Esophagus (tissue), 2 donors: ENCODE measurements around the gene BMERB1. TPM values are rescaled to one million over a fixed set of nuclear protein-coding genes. Genes with fewer than 3 reads are reported as not detected.

ENCODE experiments used
- H3K27ac ChIP-seq, 2 donors: one replicate each; pipeline ENCODE4 v1.5.1; 2013; ENCODE audit warnings: low read depth in 2 of 2, mild to moderate bottlenecking in 2 of 2, inconsistent platforms in 1 of 2, low read length in 1 of 2, moderate library complexity in 1 of 2
- H3K27me3 ChIP-seq, 2 donors: one replicate each; pipeline ENCODE4 v1.6.1; 2013; ENCODE audit warnings: low read length in 2 of 2, control low read depth in 1 of 2, mild to moderate bottlenecking in 1 of 2; ENCODE audit not compliant: insufficient read depth in 2 of 2, control insufficient read depth in 1 of 2
- H3K36me3 ChIP-seq, 2 donors: one replicate each; pipeline ENCODE4 v1.6.1; 2013; ENCODE audit warnings: low read length in 1 of 2; ENCODE audit not compliant: control insufficient read depth in 2 of 2, insufficient read depth in 2 of 2
- H3K4me1 ChIP-seq, 2 donors: one replicate each; pipeline ENCODE4 v1.6.1; 2013; ENCODE audit warnings: low read length in 1 of 2; ENCODE audit not compliant: control insufficient read depth in 2 of 2, insufficient read depth in 2 of 2
- H3K4me3 ChIP-seq, 2 donors: one replicate each; pipeline ENCODE4 v1.5.1; 2013; ENCODE audit warnings: low read length in 2 of 2, mild to moderate bottlenecking in 2 of 2, low read depth in 1 of 2, moderate library complexity in 1 of 2
- H3K9me3 ChIP-seq, 2 donors: one replicate each; pipeline ENCODE4 v1.6.1; 2013; ENCODE audit warnings: mild to moderate bottlenecking in 2 of 2, low read depth in 1 of 2, low read length in 1 of 2, moderate library complexity in 1 of 2; ENCODE audit not compliant: control insufficient read depth in 2 of 2, insufficient read depth in 1 of 2
- WGBS, 2 donors: extraction: QIAGEN DNeasy Blood & Tissue Kit; methylation state at CpG; one replicate each; pipeline ENCODE4 v1.1.7; 2013; 5-methylcytosine and 5-hydroxymethylcytosine counted together
- polyA plus RNA-seq, 2 donors: library from polyadenylated mRNA; stranded (reverse); fragments of 200-250 nt; gene quantifications; one replicate each; pipeline ENCODE4 v1.2.3, GENCODE V29; 2013
- donor health status: healthy with polysubstance abuse.
- donor health status: Bipolar disorder and iron deficiency.

Gene BMERB1
- polyA plus RNA-seq, 2 donors = 2.4 to 9.5 TPM

GRCh38 chr16:15506441-15506840, 72.1 kb downstream of the BMERB1 start:
- no peaks in the 10 kb centered on the region for H3K36me3 ChIP-seq
- H3K9me3 ChIP-seq = no peaks in the 10 kb centered on the region
- no peaks in the 10 kb centered on the region for H3K4me1 ChIP-seq
- H3K27me3 ChIP-seq = no peaks in the 10 kb centered on the region
- H3K4me3 ChIP-seq = no peak overlapping the region
- no peak overlapping the region for H3K27ac ChIP-seq
- WGBS, 2 donors = 81 to 86% methylated on average over 4 of the region's 4 CpGs

DNA sequence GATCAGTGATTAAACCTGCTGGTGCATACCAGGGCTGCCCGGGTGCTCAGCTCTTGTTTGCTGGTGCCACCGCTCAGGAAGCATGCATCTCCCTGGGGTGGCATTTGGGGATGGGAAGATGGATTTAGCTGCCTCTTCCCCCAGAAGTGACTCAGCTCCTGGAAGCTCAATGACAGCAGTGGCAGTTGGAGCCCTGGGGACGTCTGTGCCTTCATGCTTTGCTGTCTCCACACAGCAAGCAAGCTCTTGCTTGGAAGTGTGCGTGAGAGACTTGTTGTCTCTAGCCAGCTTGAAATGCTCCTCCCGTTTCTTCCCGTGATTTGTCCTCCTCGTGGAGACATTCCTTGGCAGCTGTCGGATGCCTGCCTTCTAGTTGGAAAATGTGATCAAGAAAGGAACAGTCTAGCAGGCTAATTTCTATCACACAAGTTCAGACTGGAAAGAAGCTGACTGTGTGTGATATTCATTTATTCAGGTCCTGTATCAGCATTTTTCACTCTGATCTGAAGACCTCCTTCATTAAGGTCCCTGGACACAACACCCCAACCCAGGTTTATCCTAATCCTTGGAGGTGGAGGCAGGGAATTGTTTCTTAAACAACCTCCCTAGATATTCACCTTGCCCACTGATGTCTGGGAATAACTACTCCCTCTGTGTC, 73.0 kb downstream of the BMERB1 start:
- no peaks in the 10 kb centered on the region for H3K36me3 ChIP-seq
- no peak overlapping the region for H3K4me3 ChIP-seq
- no peaks in the 10 kb centered on the region for H3K4me1 ChIP-seq
- 21 to 29% methylated on average over 8 of the region's 8 CpGs for WGBS, 2 donors
- no peaks in the 10 kb centered on the region for H3K27me3 ChIP-seq
- H3K9me3 ChIP-seq = no peaks in the 10 kb centered on the region
- H3K27ac ChIP-seq = no peak overlapping the region

DNA sequence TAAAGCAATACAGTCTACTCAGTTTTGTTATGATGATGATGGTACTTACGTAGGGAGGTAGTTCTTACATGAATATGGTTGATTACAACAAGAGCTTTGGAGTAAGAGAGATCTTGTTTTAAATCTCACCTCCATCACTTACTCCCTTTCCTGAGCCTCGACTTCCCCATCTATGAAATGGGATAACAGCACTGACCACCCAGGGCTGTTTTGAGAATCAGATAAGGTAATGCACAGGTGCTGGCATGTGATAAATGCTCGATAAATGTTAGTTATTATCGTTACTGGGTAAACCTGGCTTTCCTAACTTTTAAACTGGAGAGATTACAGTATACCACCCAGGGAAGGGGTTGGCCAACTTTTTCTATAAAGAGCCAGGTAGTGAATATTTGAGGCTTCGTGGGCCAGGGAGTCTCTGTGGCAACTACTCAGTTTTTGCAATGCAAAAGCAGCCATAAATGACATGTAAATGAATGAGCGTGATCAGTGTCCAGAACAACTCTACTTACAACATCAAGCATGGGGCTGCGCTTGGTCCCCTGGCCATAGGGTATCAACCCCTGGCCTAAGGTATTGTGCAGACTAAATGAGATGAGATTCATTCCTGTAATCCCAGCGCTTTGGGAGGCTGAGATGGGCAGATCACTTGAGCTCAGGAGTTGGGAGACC, 73.7 kb downstream of the BMERB1 start:
- Histone ChIP-seq H3K27me3 (no peaks in the 10 kb centered on the region), H3K4me3 (no peak overlapping the region), H3K4me1 (no peaks in the 10 kb centered on the region), H3K36me3 (no peaks in the 10 kb centered on the region), H3K9me3 (no peaks in the 10 kb centered on the region), H3K27ac (no peak overlapping the region)
- WGBS, 2 donors = 87 to 90% methylated on average over 8 of the region's 8 CpGs

GRCh38 chr16:15509051-15509592, 74.7 kb downstream of the BMERB1 start:
- 68 to 70% methylated on average over 14 of the region's 14 CpGs for WGBS, 2 donors
- Histone ChIP-seq H3K36me3 (no peaks in the 10 kb centered on the region), H3K9me3 (no peaks in the 10 kb centered on the region), H3K27me3 (no peaks in the 10 kb centered on the region), H3K27ac (no peak overlapping the region), H3K4me3 (no peak overlapping the region), H3K4me1 (no peaks in the 10 kb centered on the region)

DNA sequence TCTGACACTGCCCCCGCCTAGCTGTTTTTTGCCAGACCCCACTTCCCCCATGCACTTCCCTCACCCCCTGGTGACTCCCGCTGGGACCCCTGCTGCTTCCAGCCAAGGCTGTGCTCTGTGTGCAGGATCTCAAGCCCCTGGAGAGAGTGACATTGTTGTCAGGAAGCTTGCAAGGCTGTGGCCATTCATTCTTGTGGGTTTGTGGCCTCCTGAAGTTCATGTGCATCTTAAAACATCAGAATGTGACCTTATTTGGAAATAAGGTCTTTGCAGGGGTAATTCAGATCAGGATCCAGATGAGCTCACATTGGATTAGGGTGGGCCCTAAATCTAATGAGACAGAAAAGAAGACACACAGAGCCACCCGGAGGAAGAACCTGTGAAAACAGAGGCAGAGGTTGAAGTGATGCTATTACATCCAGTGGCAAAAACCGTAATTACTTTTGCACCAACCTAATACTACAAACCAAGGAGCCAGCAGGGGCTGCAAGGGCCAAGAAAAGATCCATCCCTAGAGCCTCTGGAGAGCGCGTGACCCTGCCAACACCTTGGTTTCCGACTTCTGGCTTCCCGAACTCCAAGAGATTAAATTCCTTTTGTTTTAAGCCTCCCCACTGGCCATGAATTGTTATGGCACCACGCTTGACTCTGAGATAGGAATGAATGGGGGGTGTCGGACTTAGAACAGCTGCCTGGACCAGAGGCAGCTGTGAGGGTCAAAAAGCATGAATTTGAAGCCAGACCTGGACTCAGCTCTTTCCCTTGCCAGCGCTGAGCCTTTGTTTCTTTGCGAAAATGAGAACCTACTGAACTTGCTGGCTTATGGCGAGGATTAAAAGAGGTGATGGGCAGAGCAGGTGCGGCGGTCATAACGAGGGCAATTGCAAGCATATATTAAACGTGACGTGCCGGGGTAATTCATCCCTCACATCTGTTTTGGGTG, 75.5 kb downstream of the BMERB1 start:
- Histone ChIP-seq H3K4me1 (no peaks in the 10 kb centered on the region), H3K36me3 (no peaks in the 10 kb centered on the region), H3K4me3 (no peak overlapping the region), H3K27ac (no peak overlapping the region), H3K9me3 (no peaks in the 10 kb centered on the region), H3K27me3 (no peaks in the 10 kb centered on the region)
- 78 to 81% methylated on average over 19 of the region's 19 CpGs for WGBS, 2 donors

- WGBS, 2 donors = 79 to 81% methylated on average over 6 of the region's 6 CpGs
- no peaks in the 10 kb centered on the region for H3K4me1 ChIP-seq
- H3K4me3 ChIP-seq = no peak overlapping the region
- no peaks in the 10 kb centered on the region for H3K9me3 ChIP-seq
- H3K27ac ChIP-seq = no peak overlapping the region
- H3K27me3 ChIP-seq = no peaks in the 10 kb centered on the region
- no peaks in the 10 kb centered on the region for H3K36me3 ChIP-seq
These were observed 76.6 kb downstream of the BMERB1 start for GRCh38 chr16:15510992-15511391.

- Histone ChIP-seq H3K4me3 (no peak overlapping the region), H3K36me3 (no peaks in the 10 kb centered on the region), H3K27ac (no peak overlapping the region), H3K4me1 (no peaks in the 10 kb centered on the region), H3K27me3 (no peaks in the 10 kb centered on the region), H3K9me3 (no peaks in the 10 kb centered on the region)
- WGBS, 2 donors = 92 to 93% methylated on average over 11 of the region's 11 CpGs
These were observed 77.5 kb downstream of the BMERB1 start for GRCh38 chr16:15511759-15512487.

DNA sequence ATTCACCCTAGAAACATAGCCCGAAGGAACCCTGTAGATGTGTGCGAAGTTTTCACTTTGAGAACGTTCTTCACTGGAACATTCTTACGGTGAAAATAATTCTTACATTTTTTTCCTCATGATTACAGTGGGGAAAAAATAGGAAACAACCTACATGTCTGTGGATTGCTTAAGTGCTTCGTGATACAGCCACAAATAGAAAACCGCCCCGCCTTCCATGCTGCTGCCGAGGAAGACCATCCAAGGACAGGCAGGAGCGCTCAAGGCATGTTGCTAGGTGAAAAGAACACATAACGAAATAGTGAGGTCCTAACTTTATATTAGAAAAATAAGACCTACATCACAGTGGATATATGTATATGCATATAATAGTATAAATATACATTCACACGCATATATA, 78.8 kb downstream of the BMERB1 start:
- Histone ChIP-seq H3K4me3 (no peak overlapping the region), H3K36me3 (no peaks in the 10 kb centered on the region), H3K9me3 (no peaks in the 10 kb centered on the region), H3K27ac (no peak overlapping the region), H3K4me1 (peaks cover 0 to 2% of the 10 kb centered on the region in 2 donors), H3K27me3 (no peaks in the 10 kb centered on the region)
- 95% methylated on average over 11 of the region's 11 CpGs for WGBS, 2 donors

- no peak overlapping the region for H3K4me3 ChIP-seq
- 86 to 96% methylated on average over 4 of the region's 4 CpGs for WGBS, 2 donors
- peaks cover 0 to 4% of the 10 kb centered on the region in 2 donors for H3K4me1 ChIP-seq
- no peaks in the 10 kb centered on the region for H3K9me3 ChIP-seq
- no peak overlapping the region for H3K27ac ChIP-seq
- no peaks in the 10 kb centered on the region for H3K36me3 ChIP-seq
- H3K27me3 ChIP-seq = no peaks in the 10 kb centered on the region
These were observed 81.6 kb downstream of the BMERB1 start for GRCh38 chr16:15515992-15516391.
